Measurements from ENCODE around the gene ZSCAN26. TPM values are rescaled to one million over a fixed set of nuclear protein-coding genes. Genes with fewer than 3 reads are reported as not detected.
A peak's percentile ranks its signal among the peaks of the same experiment; 100 is the strongest.
"Not testable (repeated sequence)": the region's sequence is repeated elsewhere in the genome, so short reads cannot be mapped to it uniquely, and the experiment has no call there.

Gene ZSCAN26
- total and polyA plus RNA-seq, 2 of the 4 experiments (the other 2 are of a cell fraction): 13.1 to 42.1 TPM

DNA sequence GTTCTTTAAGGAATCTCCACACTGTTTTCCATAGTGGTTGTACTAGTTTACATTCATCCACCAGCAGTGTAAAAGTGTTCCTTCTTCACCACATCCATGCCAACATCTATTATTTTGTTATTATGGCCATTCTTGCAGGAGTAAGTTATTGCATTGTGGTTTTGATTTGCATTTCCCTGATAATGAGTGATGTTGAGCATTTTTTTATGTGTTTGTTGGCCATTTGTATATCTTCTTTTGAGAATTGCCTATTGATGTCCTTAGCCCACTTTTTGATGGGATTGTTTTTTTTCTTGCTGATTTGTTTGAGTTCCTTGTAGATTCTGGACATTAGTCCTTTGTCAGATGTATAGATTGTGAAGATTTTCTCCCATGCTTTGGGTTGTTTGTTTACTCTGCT is 39.4 kb downstream of the ZSCAN26 start:
- H3K79me1 ChIP-seq (ENCODE audit: low read depth in 1 of 2, low read length in 2 of 2); in situ Hi-C loops (cut with MboI; ENCODE audit: low sequenced_read_pairs); H2AK5ac ChIP-seq (ENCODE audit: low read depth, low read length); H2BK120ac ChIP-seq (ENCODE audit: low read depth, low read length); H2AK9ac ChIP-seq (replicated peaks; ENCODE audit: low read depth, low read length, poor library complexity); dilution Hi-C loops (cut with HindIII; ENCODE audit: low sequenced_read_pairs, unreplicated experiment); H4K5ac ChIP-seq (ENCODE audit: low read depth, low read length); H2BK5ac ChIP-seq (ENCODE audit: low read depth, low read length, poor library complexity, severe bottlenecking); H3K27me3 ChIP-seq (ENCODE audit: control insufficient read depth, insufficient read depth, low read length); H2AFZ ChIP-seq (replicated peaks; ENCODE audit: low read length, poor library complexity); DNase-seq; H3K14ac ChIP-seq (replicated peaks; ENCODE audit: low read depth, low read length); H3K36me3 ChIP-seq (ENCODE audit: control insufficient read depth, insufficient read depth, low read length); H3K56ac ChIP-seq (ENCODE audit: extremely low read depth, insufficient read depth, low read length); H2BK20ac ChIP-seq (ENCODE audit: low read depth, low read length); H3K23ac ChIP-seq (ENCODE audit: low read depth, low read length); H3K27ac ChIP-seq (ENCODE audit: insufficient read depth, low read length); H4K20me1 ChIP-seq (ENCODE audit: insufficient read depth, low read length); H2BK15ac ChIP-seq (ENCODE audit: low read depth, low read length); H3K4me3 ChIP-seq (ENCODE audit: insufficient read depth, low read depth, low read length); POLR2A ChIA-PET (ENCODE audit: unreplicated experiment); CTCF ChIA-PET; H3K18ac ChIP-seq (ENCODE audit: low read depth, low read length); H3K9me3 ChIP-seq (ENCODE audit: control insufficient read depth, insufficient read depth, low read length); H3K9ac ChIP-seq (ENCODE audit: low read depth, low read length); intact Hi-C loops (cut with micrococcal nuclease); H4K91ac ChIP-seq (ENCODE audit: insufficient read depth, low read depth, low read length); H3K9me1 ChIP-seq (ENCODE audit: insufficient read depth, low read length); H3K4me2 ChIP-seq (ENCODE audit: low read depth, low read length); BruUV-seq (replicated peaks); H3K4ac ChIP-seq (ENCODE audit: low read depth, low read length); H4K8ac ChIP-seq (ENCODE audit: low read depth in 2 of 2, low read length in 2 of 2); H3K4me1 ChIP-seq (ENCODE audit: control insufficient read depth, insufficient read depth, low read length): not testable (repeated sequence)
- peak; percentile 96; the same call in 1 of the 2 replicates for ATAC-seq (ENCODE audit: low read depth)

All from IMR-90 (cell line).